Caki2 (cell line): ENCODE data around the gene TP63. TPM values are rescaled to one million over a fixed set of nuclear protein-coding genes. Genes with fewer than 3 reads are reported as not detected.

Source experiments
- DNase-seq: peaks from one replicate; pipeline ENCODE4 v3.0.0-alpha.2; 2015; ENCODE audit warnings: low read depth
- in situ Hi-C: cut with HindIII; loops from 2 replicates; pipeline ENCODE4 v1.10.0; 2016; ENCODE audit warnings: low sequenced_read_pairs, low pct_unique_long_range_greater_than_20kb, mixed read lengths
- total RNA-seq: library from RNA; depleted of rRNA; stranded (reverse); fragments of >200 nt; shearing (Covaris generic); gene quantifications from 2 replicates; pipeline ENCODE4 v1.2.3, GENCODE V29; 2014; ENCODE audit warnings: low replicate concordance

Gene TP63
- total RNA-seq, 1 experiment from 2014 or later: not detected

GRCh38 chr3:189787191-189787590, 156.0 kb downstream of the TP63 start:
- DNase-seq: no peak
- in situ Hi-C loops: no loop called here

- in situ Hi-C loops: no loop called here
These were observed 156.4 kb downstream of the TP63 start for GRCh38 chr3:189787632-189788031.

DNA sequence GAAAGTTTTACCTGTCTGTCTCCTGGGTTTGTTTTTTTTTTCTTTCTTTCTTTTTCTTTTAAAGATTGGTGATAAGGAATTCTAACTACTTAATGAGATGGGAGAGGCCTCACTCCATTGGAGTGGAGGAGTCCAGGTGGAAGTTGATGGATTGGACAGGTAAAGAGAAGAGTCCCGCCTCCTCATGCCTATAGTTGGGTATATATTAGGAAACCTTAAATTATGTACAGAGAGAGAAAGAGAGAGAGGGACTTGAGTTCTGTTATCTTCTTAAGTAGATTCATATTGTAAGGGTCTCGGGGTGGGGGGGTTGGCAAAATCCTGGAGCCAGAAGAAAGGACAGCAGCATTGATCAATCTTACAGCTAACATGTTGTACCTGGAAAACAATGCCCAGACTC, 158.2 kb downstream of the TP63 start:
- no peak for DNase-seq
- in situ Hi-C loops: no loop called here

More at GRCh38 chr3:189787632-189788031, 156.4 kb downstream of the TP63 start:
- no peak for DNase-seq

GRCh38 chr3:189790658-189791057, 159.5 kb downstream of the TP63 start:
- no peak for DNase-seq
- in situ Hi-C loops: no loop called here

DNA sequence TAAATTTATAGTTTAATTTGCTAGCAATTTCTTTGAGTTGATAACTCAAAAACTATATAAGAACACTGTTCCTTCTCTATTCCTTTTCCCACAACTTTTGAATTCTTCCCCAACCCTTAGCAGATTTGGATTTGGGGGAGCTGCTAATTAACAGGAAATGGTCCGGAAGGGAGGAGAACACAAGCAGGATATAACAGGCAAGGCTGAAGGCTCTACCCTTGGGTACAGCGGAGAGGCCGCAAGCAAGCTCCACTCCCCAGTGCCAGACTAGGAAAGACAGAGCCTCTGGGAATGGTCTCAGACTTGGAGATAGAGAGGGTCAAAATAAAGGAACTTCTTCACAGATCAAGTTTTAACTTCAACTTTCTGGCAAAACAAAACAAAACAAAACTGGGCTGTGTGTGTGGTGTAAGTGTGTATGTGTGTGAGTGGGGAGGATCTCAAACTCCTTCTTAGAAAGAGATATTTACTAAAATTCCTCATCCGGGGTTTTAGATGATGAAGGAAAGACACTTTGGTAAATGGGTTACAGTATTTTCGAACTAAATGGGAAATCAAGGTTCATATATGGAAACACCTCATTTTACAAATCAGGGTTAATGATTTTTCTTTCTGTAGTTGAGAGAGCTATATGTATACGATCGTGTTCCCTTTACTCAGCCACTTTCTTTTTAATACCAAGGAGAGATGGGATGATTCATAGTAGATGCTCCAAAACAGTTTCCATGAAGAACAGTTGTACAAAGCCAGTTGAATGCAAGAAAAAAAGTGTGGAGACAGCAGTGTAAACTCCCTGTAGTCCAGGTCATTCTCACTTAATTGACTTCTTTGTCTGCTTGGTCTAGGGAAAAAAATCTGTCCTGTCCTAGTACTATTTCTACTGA, 161.1 kb downstream of the TP63 start:
- in situ Hi-C loops: no loop called here

DNA sequence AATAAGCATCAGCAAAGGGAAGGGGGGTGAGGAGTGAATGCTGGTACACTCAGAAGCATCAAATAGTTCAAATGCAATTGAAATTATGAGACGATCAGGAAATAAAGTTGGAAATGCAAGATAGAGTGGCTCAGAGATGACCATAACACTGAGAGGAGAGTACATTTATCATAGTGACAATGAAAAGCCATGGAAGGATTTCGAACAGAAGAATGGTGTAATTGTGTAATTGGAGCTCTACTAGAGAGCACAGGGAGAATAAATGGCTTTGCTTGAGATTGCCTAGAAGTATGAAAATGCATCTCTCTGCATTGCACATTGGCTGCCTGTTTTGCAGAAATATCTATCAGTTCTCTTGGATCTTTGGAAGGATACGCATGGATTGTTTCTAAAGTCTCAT, 163.3 kb downstream of the TP63 start:
- in situ Hi-C loops: no loop called here

More for the DNA sequence above, 161.1 kb downstream of the TP63 start:
- DNase-seq: no peak

GRCh38 chr3:189797103-189797750, 166.0 kb downstream of the TP63 start:
- in situ Hi-C loops: no loop called here
- no peak for DNase-seq

More for the DNA sequence above, 163.3 kb downstream of the TP63 start:
- no peak for DNase-seq

DNA sequence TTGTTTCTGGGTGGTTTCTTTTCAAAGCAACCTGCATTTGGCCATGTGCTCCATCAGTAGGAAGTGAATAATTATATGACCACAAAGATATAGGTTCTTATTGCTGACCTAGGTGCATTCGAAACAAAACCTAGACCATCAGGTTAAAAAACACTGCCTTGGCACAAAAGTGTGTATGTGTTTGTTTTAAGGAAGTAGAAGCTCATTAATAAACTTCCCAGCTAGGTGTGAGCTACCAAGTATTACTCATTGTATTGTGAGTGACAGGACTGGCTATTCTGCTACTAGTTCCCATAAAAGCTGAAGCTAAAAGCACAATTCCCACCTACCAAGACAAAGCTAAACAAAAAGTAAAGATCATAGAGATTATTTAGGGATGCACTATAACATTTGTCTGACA, 168.2 kb downstream of the TP63 start:
- no peak for DNase-seq
- in situ Hi-C loops: no loop called here

- in situ Hi-C loops: no loop called here
These were observed 169.2 kb downstream of the TP63 start for GRCh38 chr3:189800436-189800835.

DNA sequence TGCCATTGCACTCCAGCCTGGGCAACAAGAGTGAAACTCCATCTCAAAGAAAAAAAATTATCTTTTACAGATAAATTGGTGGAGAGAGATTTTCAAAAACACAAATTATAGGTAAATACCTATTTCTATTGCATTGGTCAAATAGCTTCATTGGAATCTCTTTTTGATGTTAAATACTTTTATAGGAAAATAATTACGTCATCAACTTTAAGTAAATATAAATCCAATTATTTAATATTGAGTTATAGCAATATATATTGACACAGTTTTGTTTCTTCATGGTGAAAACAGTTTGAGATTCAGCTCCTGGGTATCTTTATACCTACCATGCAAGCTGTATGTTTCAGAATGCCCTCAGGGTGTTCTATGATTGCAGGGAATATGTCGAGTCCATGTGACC, 172.1 kb downstream of the TP63 start:
- no peak for DNase-seq
- in situ Hi-C loops: no loop called here

More at GRCh38 chr3:189800436-189800835, 169.2 kb downstream of the TP63 start:
- no peak for DNase-seq

- no peak for DNase-seq
- in situ Hi-C loops: no loop called here
These were observed 174.3 kb downstream of the TP63 start for GRCh38 chr3:189805375-189806067.

DNA sequence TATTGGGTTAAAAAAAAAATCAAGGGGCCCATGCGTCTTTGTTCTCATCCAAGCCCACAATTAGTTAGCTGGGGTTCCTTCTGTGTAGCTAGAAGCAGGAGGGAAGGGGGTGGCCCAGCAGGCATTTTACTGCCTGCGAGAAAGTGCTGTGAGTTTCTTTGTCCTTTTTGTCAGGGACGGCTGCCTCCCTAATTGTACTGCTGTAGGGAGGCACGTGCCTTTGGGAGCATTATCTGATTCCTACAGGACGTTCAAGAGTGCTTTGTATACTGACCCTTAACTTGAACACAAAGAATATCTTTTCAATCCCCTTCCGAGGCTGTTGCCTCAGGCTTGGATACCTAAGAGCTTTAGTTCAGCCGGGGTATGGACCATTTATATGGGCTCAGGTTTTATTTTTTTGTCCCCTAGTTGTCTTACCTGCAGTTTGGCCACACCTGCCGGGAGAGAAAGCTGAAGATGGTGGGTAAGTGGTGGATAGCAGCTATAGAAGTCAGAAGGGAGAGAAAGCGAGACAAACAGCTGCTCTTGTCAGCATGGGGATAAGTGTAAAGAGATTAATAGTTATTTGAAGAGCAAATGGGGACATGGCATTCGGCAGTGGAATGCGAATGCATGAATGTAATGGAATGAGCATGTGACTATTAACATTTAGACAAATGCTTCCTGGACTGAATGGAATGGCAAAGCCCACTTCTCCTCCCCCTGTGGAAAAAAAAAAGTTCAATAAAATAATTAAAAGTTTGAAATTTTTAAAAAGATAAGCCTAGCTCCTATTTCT, 175.2 kb downstream of the TP63 start:
- in situ Hi-C loops: no loop called here
- DNase-seq: no peak

DNA sequence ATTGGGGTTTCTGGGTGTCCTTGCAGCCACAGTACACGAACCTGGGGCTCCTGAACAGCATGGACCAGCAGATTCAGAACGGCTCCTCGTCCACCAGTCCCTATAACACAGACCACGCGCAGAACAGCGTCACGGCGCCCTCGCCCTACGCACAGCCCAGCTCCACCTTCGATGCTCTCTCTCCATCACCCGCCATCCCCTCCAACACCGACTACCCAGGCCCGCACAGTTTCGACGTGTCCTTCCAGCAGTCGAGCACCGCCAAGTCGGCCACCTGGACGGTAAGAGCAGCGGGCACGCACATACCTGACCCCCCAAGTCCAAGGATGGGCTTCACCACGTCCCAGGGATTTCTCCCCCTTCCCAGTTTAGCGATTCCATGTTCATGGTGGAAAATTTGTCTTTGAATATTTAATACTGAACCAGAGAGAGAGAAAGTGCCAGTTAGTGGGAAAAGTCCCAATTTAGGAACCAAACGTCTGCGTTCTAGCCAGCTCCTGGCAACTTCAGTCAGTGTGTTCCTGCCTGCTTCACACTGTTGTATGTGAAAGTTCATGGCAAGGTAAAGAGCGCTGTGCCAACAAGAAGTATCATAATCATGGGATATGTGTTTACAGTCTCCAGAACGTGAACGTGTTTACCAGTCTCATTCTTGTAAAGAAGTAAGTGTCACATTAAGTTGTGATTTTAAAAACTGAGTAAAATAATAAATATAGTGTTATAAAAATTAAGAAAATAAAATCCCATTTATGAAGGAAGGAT, 177.2 kb downstream of the TP63 start:
- in situ Hi-C loops: no loop called here
- DNase-seq: no peak

DNA sequence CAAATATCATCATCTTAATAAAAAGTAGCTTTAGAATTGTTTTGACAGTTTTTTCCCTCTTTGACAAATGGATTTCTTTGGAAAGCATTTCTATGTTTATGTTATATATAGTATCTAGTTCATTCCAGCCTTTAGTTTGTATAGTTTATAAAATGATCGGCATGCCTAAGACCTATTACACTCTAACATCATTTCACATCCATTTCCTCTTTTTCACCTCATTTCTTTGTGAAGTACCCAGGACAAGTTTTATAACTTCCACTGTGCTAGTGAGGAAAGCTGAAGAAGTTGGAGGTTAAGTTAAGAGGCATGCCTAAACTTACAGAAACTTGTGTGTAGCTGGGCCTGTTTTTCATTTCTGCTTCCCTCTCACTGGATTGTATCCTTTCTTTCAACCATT, 178.4 kb downstream of the TP63 start:
- DNase-seq: no peak
- in situ Hi-C loops: no loop called here

DNA sequence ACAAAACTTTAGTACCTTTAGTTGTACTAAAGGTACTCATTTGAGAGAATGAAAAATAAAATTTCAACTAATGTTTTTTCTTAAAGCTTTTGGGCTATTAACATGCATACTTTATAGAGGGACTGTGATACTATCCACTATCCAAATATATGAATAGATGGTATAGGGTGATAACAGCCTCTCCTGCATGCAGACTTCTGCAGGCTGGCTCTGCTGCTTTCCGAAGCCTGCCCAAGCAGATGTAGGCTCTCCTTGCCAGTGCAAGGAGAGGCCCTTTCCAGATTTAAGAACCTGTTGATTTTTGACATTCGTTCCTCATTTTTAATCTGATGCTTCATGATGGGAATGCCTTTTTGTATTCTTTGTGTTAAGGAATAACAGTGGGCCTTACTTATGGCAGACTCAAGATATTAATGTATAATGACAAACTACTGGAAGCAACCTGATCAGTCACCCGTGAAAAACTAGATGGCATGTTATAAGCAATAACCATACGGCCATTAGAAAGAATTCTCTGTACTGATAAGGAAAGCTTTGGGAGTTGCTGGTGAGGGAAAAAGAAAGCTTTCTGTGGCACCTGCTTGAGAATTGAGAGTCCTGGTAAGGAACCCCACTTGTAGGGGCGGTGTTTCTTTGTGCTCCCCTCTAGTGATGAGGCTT, 181.7 kb downstream of the TP63 start:
- in situ Hi-C loops: no loop called here
- no peak for DNase-seq

- in situ Hi-C loops: no loop called here
- no peak for DNase-seq
These were observed 182.6 kb downstream of the TP63 start for GRCh38 chr3:189813647-189814240.

- DNase-seq: no peak
- in situ Hi-C loops: no loop called here
These were observed 189.2 kb downstream of the TP63 start for GRCh38 chr3:189820365-189820720.
